D341Med (cell line): ENCODE data around the gene ACADSB.

ENCODE experiments used
- DNase-seq: peaks from one replicate; pipeline ENCODE4 v3.0.0; 2012; ENCODE audit warnings: low spot score

Gene ACADSB

GRCh38 chr10:123101872-123102271 lies 93.1 kb downstream of the ACADSB start:
- DNase-seq, result no peak

GRCh38 chr10:123102673-123103072 lies 93.9 kb downstream of the ACADSB start:
- DNase-seq, result no peak

DNA sequence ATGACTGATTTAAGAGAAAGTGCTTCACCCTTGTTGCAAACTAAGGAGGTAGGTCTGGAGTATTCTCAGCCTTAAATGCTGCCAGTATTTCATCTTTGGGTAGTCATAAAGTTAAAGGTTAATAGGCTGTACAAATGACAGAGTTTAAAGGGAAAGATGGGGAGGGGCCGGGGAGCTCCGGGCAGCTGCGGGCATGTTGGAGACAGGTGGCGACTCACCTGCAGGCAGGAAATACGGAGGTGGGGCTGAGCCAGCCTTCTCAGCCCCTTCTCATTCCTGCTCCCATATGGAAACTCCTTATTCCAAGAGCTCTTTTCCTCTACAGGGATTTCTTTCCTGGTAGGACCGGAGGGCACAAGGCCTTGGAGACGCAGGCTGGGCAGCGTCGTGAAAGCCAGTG lies 95.1 kb downstream of the ACADSB start:
- DNase-seq, result no peak
